ENCODE measurements around the gene TNNT2. TPM values are rescaled to one million over a fixed set of nuclear protein-coding genes. Genes with fewer than 3 reads are reported as not detected.

The TNNT2 gene
- total and polyA plus RNA-seq, 2 of the 8 experiments (the other 6 are each of a cell fraction or from before 2014, with no cell fraction given): 3.1 to 21.0 TPM

DNA sequence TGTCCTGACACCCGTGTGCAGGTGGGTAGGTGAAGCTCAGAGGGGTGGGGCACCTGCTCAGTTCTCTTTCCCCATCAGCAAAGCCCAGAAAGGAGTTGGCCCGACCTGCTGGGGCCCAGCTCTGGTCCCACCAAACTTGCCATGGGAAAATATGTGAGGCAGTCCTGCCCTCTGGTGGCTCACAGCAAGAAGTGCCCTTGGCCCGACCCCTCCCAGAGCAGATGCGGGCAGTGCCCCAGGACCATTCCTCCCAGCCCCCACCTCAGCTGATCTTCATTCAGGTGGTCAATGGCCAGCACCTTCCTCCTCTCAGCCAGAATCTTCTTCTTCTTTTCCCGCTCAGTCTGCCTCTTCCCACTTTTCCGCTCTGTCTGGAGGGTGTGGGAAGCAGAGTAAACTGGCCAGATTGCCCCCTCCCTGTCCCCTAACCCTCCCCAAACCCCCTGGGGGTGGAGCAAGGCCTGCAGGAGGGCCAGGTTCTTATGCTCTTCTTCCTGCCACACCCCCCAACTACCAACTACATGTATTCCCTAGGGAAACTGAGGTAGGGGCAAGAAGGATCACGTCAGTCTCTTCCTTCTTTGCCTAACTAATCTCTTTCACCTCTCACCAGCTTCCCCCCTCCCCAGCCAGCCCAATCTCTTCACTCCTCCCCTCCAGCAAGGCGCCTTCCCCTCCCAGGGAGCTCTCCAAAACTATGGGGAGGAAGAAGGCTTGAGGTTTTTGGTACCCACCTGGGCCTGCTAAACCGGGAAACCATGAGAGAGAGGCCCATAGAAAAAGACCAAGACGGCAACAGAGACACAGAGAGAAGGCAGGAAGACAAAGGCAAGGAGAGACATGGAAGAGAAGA is 15.6 kb downstream of the TNNT2 start:
- H3K18ac ChIP-seq (ENCODE audit: extremely low read depth, low read length): peak overlapping the region; percentile 48
- DNase-seq (ENCODE audit: low read depth in 1 of 2, low spot score in 2 of 2): peak; percentile 56 to 88
- no peaks in the 10 kb centered on the region for H3K23me2 ChIP-seq (ENCODE audit: low read depth, low read length)
- peak overlapping the region; percentile 71; the same call in 1 of the 2 replicates for H2BK5ac ChIP-seq (ENCODE audit: low read depth, low read length)
- no peak overlapping the region for H3K23ac ChIP-seq (ENCODE audit: insufficient read length)
- peak; percentile 78 for FAIRE-seq
- no peak overlapping the region for H3K4me2 ChIP-seq (ENCODE audit: insufficient read depth in 1 of 2, low read depth in 2 of 2, low read length in 2 of 2)
- no peak overlapping the region for H3K4me3 ChIP-seq (ENCODE audit: extremely low read depth in 1 of 4, insufficient read depth in 2 of 4, low read depth in 3 of 4, low read length in 4 of 4)
- H3K27ac ChIP-seq (ENCODE audit: low read depth, low read length): no peak overlapping the region
- peaks cover 0 to 5% (median under 1%) of the 10 kb centered on the region in 4 experiments; a peak in 5 of 7 replicates for H3K4me1 ChIP-seq (replicated peaks in 1 of 4; ENCODE audit: control insufficient read depth in 3 of 4, insufficient read depth in 4 of 4, low read length in 3 of 4)
- no peak overlapping the region for H2AK5ac ChIP-seq (ENCODE audit: low read depth, low read length)
- no peak overlapping the region for H4K5ac ChIP-seq (ENCODE audit: insufficient read length, low read depth, low read length)
- H3K9ac ChIP-seq (replicated peaks in 1 of 4; ENCODE audit: extremely low read depth in 1 of 4, low read depth in 3 of 4, low read length in 3 of 4): no peak overlapping the region
- no peaks in the 10 kb centered on the region for H3K79me2 ChIP-seq (ENCODE audit: control insufficient read depth in 1 of 2, insufficient read depth in 2 of 2, low read length in 2 of 2)
- peak overlapping the region; percentile 95; the same call in 1 of the 2 replicates for H2BK15ac ChIP-seq (ENCODE audit: low read length)
- H3K4ac ChIP-seq (replicated peaks; ENCODE audit: insufficient read length, low read depth, low read length): no peak overlapping the region
- H2AFZ ChIP-seq (ENCODE audit: low read length): no peak overlapping the region
- H3K14ac ChIP-seq (ENCODE audit: insufficient read length): no peak overlapping the region
- CTCF ChIA-PET (ENCODE audit: partially characterized antibody): interaction anchor here (0.8 to 14.7 kb wide), 54 partner anchors 8 to 443 kb away, joined by 3 to 275 read pairs (median 5); partner anchors contain the start of genes IGFN1, PKP1, TNNI1 and TNNT2
- no peak overlapping the region; the same call in 1 of the 2 replicates for H2BK20ac ChIP-seq (ENCODE audit: low read length)
- no peak overlapping the region for H4K8ac ChIP-seq (ENCODE audit: extremely low read depth, insufficient read depth, low read length)
- POLR2A ChIA-PET (ENCODE audit: partially characterized antibody): interaction anchor here (0.8 to 7.7 kb wide), 5 partner anchors 12 to 107 kb away, joined by 3 to 49 read pairs (median 11); no protein-coding TSS in a partner anchor
- H2BK120ac ChIP-seq (replicated peaks; ENCODE audit: low read depth, low read length): no peak overlapping the region
- H2BK12ac ChIP-seq (ENCODE audit: low read depth, low read length): peak overlapping the region; percentile 84; the same call in 1 of the 2 replicates
- H3K79me1 ChIP-seq (ENCODE audit: low read depth, low read length): no peaks in the 10 kb centered on the region
- 42% methylated on average over 7 of the region's 10 CpGs; no CpG with 5 or more reads in 1 of the 2 experiments for WGBS, 2 experiments (ENCODE audit: extremely low coverage in 1 of 2, insufficient coverage in 1 of 2, insufficient read length in 1 of 2, insufficient replicate concordance in 2 of 2, low coverage in 1 of 2, low lambda C conversion rate in 2 of 2, missing lambda C conversion rate in 1 of 2)
- H3K36me3 ChIP-seq (ENCODE audit: control insufficient read depth in 2 of 4, insufficient read depth in 4 of 4, low read length in 3 of 4): no peaks in the 10 kb centered on the region
- H4K20me1 ChIP-seq (replicated peaks in 1 of 2; ENCODE audit: control insufficient read depth in 1 of 2, insufficient read depth in 2 of 2, low read length in 2 of 2): no peaks in the 10 kb centered on the region
- no peak overlapping the region for H4K91ac ChIP-seq (replicated peaks; ENCODE audit: insufficient read length, low read length)
- no peak overlapping the region for H3K56ac ChIP-seq (replicated peaks; ENCODE audit: insufficient read length, low read depth, low read length)
- TF ChIP-seq, protein P1, sequence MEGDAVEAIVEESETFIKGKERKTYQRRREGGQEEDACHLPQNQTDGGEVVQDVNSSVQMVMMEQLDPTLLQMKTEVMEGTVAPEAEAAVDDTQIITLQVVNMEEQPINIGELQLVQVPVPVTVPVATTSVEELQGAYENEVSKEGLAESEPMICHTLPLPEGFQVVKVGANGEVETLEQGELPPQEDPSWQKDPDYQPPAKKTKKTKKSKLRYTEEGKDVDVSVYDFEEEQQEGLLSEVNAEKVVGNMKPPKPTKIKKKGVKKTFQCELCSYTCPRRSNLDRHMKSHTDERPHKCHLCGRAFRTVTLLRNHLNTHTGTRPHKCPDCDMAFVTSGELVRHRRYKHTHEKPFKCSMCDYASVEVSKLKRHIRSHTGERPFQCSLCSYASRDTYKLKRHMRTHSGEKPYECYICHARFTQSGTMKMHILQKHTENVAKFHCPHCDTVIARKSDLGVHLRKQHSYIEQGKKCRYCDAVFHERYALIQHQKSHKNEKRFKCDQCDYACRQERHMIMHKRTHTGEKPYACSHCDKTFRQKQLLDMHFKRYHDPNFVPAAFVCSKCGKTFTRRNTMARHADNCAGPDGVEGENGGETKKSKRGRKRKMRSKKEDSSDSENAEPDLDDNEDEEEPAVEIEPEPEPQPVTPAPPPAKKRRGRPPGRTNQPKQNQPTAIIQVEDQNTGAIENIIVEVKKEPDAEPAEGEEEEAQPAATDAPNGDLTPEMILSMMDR (IDR thresholded peaks at IDR 0.05; ENCODE audit: control extremely low read depth in 1 of 3, insufficient read depth in 1 of 3, low read depth in 1 of 3, low read length in 3 of 3): peak; percentile 94 to 96 (median 95)
- TF ChIP-seq SIN3A (conservative IDR thresholded peaks at IDR 0.05 in 1 of 2, IDR thresholded peaks at IDR 0.05 in 1 of 2; ENCODE audit: low read depth in 1 of 2, low read length in 2 of 2) (peak in 1 of 2 experiments; percentile 66; a peak in 1 of 4 replicates), RAD21 (IDR thresholded peaks at IDR 0.05 in 1 of 2, conservative IDR thresholded peaks at IDR 0.05 in 1 of 2; ENCODE audit: low read depth in 2 of 2, low read length in 2 of 2) (peak; percentile 98), FOSL1 (IDR thresholded peaks at IDR 0.05; ENCODE audit: insufficient read depth, low read depth, low read length) (no peak), JUND (IDR thresholded peaks at IDR 0.05; ENCODE audit: low read length) (0 out of 2 replicates have a peak, but pooled peaks have one; percentile 33), POLR2A (IDR thresholded peaks at IDR 0.05; ENCODE audit: control extremely low read depth in 1 of 2, low read depth in 2 of 2, low read length in 2 of 2) (no peak)
- H3K9me3 ChIP-seq (ENCODE audit: insufficient read depth in 2 of 2, low read depth in 1 of 2, low read length in 1 of 2): no peaks in the 10 kb centered on the region
- H3K27me3 ChIP-seq (replicated peaks in 1 of 4; ENCODE audit: control insufficient read depth in 3 of 4, extremely low read depth in 1 of 4, insufficient read depth in 3 of 4, low read length in 3 of 4): no peaks in the 10 kb centered on the region

Measured in H1 (cell line).